OCI-M2 (cell line): ENCODE data around the gene CLNS1A.
"Not testable (repeated sequence)": the region's sequence is repeated elsewhere in the genome, so short reads cannot be mapped to it uniquely, and the experiment has no call there.

ENCODE experiments used
- DNase-seq: peaks from one replicate; lab custom pipeline; 2025; ENCODE audit not compliant: unreplicated experiment; lab: John Stamatoyannopoulos, UW

The CLNS1A gene

DNA sequence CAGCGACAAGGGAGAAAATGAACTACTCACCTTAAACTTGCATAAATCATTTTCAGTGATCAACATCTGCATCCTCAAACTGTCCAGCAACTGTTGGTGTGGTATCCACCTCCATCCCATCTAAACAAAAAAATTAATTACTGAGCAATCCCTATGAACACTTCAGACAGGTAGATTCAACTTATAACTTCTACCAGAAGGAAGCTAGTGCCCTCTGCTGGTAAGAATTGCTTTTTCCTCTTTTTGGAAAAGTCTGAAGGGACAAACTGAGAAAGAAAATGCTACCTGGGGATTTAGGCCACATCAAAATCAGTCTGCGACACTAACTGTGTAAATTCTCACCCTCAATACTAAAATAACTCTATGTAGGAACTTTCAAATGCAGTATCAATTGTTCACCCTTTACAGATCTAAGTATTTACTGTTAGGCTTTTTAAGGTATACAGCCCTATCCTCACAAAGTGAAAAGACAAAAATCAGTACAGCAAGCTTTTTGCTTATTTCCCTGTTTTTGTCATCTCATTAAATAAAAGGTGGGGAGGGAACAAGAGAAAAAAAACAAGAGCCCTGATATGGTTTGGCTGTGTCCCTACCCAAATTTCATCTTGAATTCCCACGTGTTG is 17.9 kb downstream of the CLNS1A start:
- DNase-seq, result peak; percentile 29

DNA sequence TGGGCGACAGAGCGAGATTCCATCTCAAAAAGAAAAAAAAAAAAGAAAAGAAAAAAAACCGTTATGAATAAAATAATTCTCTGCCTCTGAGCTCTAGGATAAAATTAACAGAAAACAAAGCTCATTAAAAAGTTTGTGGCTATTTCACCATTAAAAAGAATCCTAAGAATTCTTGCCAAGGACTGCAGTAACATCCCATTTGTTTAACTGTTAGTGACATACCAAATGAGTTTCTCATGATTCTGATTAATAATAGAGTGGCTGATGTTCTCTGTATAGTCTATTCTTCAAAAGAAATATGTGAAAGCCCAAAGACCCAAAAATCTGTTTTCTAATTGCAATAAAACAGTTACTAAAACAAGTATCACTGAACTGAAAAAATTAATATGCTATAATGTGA is 19.7 kb downstream of the CLNS1A start:
- DNase-seq, result no peak

DNA sequence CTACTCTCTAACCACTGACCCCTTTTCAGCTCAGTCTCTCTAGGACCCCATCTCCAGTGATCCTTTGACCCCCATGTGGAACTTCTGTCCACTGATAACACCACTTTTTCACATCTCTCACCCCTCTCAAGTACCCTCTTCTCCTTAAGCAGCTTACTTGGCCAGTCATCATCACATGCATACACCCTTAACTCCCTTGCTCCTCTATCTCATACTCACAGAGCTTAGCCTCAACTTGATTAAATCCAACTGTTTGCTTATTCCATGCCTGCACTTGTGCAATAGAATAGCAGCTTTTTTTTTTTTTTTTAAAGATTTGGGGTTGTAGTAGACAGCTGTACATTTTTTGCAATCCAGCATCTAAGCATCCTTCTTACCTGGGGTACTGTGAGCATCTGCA is 25.7 kb downstream of the CLNS1A start:
- no peak for DNase-seq

DNA sequence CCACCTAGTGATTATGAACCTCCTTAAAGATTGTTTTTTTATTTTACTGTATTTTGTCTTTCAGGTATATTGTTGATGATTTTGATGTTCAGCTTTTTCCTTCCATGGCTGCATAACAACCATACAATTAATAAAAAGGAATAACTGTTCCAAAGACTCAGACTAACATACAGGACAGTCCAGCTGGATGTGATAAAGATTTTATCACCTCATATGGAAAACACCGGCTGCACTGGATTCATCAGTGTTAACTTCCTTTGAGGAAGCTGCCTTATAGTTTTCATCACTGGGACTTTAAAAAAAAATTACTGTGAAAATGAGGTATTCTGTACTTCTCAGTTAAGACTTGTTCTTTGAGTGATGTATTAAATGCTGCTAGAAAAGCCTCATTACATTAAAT is 28.4 kb downstream of the CLNS1A start:
- no peak for DNase-seq

DNA sequence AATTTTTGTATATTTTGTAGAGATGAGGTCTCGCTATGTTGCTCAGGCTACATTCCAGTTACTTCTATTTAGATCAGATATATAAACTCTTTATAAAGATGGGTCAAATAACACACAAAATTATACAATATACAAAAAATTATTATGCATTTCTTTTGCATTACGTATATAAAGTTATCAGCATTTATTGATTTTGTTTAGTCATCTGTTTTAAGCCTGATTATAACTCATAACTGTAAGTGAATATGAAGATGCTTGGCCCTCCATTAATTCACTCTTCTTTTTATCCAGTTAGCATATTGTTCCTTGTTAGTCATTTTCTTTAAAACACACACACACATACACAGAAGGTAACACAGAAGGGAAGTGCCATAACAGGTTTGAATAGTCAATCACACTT is 33.3 kb downstream of the CLNS1A start:
- DNase-seq, result no peak

DNA sequence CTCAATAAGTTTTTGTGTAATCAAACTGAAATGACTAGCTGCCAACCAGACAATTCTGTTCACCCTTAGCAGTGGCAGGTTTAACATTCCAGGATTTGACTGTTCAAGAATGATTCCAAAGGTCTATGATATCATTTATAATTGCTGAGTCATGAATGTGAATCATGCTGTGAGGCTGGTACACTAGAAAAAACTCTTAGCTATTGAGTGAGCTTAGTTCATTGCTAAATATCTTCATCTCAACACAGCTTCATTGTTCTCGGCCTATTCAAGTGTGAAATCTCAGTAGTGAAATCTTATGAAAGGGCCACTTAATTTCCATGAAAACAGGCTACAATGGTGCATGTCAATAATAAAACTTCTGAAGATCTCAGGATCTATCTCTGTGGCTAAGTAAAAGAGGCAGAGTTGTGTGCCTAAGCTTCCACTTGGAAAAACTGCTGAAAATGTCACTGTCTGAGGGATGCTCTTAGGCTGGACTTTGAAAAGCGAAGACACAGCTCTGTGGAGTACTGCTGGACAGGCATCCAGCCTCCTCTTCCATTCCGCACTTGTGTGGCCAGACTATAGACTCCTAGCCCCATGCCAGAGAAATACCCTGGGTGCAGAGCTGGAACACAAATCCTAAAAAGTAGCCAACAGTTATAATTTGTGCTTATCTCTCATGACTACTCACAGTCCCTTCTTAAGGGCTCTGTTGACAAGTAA is 35.1 kb downstream of the CLNS1A start:
- DNase-seq, result no peak

DNA sequence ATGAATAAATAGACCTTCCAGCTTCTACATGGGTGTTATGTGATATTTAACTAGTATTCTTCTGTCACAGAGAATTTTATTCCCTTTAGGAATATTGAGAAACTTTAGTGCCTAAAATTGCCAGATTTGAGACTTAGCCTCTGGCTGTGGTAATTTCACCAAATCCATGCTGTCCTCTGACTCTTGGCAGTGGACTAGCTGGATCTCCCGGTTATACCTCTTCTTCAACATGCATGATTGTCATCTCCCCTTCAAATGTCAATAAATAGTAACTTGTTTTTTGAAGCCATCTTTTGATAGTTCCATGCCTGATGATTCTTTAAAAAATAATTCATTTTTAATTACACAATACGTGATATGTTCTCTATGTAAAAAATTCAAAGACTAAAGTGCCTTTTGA is 39.4 kb downstream of the CLNS1A start:
- no peak for DNase-seq

DNA sequence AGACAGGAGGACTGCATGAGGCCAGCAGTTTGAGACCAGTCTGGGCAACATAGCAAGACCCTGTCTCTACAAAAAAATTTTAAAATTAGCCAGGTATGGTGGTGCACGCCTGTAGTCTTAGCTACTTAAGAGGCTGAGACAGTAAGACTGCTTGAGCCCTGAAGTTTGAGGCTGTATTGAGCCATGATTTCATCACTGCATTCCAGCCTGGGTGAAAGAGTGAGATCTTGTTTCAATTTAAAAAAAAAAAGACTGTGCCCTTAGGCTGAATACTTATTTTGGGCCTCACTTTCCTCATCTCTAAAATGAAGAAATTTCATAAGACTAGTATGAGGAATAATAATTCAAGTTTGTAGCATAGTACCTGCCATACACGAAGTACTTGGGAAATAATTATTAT is 41.0 kb downstream of the CLNS1A start:
- no peak for DNase-seq

DNA sequence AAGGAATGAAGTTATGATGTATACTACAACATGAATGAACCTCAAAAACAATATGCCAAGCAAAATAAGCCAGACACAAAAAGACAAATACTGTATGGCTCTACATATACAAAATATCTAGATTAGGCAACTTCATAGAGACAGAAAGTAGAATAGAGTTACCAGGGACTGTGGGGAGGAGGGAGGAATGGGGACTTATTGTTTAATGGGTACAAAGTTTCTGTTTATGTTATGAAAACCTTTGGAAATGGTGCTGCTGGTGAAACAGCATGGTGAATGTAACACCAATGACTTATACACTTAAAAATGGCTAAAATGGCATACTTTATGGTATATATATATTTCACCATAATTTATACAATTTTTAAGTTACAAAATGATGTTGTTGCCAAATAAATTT is 43.7 kb downstream of the CLNS1A start:
- no peak for DNase-seq

DNA sequence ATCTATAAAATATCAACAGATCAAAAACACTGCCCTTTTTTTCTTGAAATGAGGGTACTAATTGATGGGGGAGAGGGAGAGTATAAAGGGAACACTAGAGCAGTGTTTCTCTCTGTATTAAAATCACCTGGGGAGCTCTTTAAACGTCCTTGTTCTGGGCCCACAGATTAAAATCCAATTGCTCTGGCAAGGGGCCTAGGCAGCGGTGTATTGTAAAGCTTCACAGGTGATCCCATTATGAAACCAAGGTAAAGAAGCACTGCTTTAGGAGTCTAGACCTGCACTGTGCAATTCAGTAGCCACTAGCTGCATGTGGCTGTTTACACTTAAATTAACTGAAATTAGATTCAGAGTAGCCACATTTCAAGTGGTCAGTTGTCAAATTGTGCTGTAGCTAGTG is 44.9 kb downstream of the CLNS1A start:
- DNase-seq, result no peak

DNA sequence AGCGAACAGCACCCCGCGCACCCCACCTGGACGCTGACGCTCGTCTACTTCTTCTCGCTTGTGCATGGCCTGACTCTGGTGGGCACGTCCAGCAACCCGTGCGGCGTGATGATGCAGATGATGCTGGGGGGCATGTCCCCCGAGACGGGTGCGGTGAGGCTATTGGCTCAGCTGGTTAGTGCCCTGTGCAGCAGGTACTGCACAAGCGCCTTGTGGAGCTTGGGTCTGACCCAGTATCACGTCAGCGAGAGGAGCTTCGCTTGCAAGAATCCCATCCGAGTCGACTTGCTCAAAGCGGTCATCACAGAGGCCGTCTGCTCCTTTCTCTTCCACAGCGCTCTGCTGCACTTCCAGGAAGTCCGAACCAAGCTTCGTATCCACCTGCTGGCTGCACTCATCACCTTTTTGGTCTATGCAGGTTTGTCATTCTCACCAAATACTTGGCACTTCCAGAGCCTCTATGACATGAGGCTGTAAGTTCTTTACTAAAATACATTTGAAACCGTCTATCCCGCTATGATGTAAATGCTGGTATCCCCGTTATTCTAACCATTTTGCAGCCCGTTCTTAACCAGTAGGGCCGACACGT is 47.3 kb downstream of the CLNS1A start:
- DNase-seq, result no peak

DNA sequence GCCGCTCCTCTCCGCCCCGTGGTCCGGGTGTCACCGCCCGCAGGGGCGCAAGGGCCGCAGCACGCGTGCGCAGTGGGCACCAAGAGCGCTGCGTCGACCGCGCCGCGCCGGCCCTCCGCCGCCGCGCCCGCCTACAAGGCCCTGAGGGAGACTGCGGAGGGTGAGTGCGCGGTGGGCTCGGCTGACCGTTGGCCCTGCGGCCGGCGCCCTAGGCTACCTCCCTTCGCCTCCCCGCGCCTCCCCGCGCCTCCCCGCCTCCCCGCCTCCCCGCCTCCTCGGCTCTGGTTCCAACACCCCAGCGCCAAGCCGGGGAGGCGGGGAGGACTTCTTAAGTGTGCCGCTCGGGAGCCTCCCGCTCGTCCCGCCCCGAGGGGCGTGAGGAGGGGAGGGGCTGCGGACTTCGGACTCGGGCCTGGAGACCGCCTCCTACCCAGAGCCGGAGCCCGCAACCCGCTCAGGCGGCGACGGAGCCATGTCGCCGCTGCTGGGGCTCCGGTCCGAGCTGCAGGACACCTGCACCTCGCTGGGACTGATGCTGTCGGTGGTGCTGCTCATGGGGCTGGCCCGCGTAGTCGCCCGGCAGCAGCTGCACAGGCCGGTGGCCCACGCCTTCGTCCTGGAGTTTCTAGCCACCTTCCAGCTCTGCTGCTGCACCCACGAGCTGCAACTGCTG is 47.9 kb downstream of the CLNS1A start, which contains the start of gene AQP11:
Gene AQP11 (plus strand): TSS at position 433 of the 673 bp plus-strand sequence. CDS start 40 bp downstream, at position 473.
- DNase-seq, result no peak

DNA sequence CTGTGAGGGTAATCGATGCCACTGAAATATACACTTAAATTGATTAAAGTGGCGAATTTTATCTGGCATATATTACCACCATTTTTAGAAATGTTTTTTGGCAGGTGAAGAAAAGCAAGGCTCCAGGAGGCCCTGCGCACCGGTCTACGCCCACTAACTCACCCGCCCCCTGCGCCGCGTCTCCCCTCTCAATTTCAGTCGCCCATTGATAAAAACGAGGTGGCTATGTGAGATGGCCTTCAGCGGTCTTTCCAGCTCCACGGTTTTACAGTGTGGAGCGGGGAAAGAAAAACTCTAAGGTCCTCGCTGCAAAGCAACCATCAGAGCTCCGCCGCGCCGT is 48.4 kb downstream of the CLNS1A start:
- DNase-seq, result no peak

DNA sequence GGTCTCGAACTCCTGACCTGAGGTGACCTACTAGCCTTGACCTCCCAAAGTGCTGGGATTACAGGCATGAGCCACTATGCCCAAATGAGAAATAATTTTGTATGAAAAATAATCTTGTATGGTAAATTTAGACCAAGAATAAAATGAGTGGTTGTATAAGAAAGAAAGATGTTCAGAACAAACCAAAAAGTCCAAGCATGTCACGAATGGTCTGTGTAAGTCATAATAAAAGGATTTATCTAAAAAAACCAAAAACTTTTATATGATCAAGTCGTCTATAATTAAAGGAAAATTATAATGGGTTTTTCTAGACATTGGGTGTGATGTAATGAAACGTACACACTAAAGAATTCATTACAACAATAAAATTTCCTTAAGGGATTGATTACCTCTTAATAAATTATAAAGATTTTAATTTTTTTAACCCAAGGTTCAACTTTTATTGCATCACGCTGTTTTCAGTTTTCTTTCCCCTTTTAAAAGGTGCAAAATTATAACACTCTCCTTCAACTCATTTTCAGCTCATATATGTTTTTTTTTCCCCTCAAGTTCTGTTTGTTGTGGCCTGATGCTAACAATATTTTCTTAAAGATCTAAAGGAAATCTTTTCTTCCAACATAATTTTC is 56.8 kb downstream of the CLNS1A start:
- DNase-seq, result no peak

DNA sequence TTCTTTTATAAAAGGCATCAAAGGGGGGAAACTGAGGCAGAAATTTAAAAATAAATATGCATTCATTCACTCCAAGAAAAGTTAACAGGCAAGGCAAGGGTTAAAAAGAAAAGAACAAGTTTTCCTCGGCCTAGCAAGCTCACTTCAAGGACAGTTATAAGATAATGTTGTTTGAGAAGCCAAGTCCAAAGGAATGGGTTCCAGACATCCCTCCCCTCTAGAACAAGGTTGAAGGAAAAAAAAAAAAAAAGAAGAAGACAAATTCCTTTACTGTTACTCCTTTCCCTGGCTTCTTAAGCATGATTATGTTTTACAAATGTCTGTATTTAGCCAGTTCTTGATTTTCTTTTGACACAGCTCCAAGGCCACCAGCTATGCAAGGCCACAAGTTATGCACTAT is 62.2 kb downstream of the CLNS1A start:
- not testable (repeated sequence) for DNase-seq

DNA sequence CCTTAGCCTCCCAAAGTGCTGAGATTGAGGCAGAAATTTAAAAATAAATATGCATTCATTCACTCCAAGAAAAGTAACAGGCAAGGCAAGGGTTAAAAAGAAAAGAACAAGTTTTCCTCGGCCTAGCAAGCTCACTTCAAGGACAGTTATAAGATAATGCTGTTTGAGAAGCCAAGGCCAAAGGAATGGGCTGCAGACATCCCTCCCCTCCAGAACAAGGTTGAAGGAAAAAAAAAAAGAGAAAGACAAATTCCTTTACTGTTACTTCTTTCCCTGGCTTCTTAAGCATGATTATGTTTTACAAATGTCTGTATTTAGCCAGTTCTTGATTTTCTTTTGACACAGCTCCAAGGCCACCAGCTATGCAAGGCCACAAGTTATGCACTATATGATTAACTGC is 66.7 kb downstream of the CLNS1A start:
- DNase-seq, result not testable (repeated sequence)

DNA sequence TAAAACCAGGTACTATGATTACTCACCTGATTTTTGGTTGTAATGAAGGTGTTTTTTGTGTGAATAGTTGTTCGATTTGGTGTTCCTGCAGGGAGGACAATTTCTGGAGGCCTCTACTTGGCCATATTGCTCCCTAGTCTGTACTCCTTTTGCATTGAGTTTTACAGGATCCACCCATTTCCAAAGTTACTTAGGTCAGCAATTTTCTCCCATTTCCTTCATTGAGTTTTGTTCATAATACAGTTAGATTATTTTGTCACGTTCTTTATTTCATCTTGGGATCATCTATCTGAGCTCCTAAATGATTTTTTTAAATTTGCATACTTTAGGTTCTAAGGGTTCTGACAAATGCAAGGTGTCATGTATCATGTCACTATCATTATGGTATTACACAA is 67.9 kb downstream of the CLNS1A start:
- no peak for DNase-seq

DNA sequence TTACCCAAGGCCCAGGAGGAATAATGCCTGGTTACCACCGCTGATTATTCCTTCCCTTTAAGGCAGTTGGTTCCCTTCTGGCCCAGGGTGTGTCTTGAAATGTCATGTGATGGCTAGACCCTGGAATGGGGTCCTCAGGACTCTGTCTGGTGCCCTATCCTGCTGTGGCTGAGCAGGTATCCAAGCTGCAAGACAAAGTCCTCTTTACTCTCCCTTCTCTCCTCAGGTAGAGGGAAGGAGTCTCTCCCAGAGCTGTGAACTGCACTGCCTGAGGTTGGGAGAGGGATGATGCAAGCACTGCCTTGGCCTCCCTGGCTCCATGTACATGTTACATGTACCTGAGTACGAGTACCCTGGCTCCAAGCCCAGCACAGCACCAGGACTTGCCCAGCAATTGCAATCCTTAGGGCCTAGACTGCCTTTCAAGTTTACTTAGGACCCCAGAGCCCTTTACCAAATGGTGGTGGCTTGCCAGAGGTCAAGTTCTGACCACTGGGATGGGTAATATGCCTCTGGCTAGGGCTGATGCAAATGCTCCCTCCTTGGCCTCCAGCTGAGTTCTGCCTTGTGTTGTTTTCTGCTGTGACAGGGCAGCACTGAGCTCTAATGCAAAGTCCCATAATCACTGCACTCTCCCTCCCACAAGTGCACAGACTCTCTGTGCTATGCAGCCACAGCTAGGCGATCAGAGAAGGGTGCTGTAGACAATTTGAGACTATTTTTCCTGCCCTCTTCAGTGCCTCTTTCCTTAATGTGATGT is 68.5 kb downstream of the CLNS1A start:
- no peak for DNase-seq

DNA sequence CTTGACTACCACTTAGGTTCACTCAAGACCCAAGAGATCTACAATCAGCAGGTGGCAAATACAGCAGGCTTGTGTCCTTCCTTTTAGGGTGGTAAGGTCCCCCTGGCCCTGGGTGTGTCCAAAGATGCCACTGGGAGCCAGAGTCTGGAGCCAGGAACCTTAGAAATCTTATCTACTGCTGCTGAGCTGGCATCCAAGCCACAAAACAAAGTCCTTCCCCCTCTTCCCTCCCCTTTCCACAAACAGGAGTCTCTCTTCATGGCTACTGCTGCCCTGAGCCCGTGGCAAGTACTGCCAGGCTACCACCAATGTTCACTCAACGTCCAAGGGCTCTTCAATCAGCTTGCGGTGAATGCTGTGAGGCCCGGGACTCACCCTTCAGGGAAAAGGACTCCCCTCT is 69.3 kb downstream of the CLNS1A start:
- DNase-seq, result no peak
